ENCODE data around the gene LRTM1. TPM values are rescaled to one million over a fixed set of nuclear protein-coding genes. Genes with fewer than 3 reads are reported as not detected.

LRTM1 gene
- polyA plus RNA-seq, 2 of the 4 experiments (the other 2 are of a cell fraction), result not detected

DNA sequence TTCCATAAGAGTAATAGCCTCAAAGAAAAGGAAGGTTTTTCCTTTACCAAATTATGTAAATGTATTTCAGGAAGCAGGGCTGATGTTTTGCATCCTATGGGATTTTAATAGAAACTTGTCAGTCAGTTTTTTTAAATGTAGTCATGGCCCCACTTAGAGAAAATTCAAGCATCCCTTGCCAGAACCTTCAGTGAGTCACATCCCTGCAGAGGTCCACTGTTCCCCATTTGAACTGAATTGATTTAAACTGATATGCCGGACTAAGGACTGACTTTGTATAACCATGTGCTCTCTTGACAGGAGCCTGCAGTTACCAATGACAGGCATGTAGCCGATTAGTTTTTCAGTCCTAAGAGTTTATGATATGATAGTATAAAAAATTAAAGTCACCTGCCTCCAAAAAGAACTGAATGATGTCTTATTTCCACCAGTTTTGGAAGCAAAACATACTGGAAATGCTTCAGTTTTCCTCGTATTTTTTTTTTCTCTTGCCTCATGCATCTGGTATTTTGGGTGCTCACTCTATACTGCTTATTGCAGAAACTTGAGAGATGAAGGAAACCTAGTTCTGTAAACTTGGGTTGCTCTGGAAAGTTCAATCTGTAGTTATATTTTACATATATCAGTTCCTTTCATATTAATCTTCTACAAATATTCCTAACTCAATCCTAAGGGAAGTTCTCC is 30.7 kb downstream of the LRTM1 start:
- no peak overlapping the region for H3K4me3 ChIP-seq
- no peak for TF ChIP-seq ZFP36 (IDR thresholded peaks at IDR 0.05; ENCODE audit: borderline replicate concordance, partially characterized antibody)
- no peak for TF ChIP-seq CEBPB (IDR thresholded peaks at IDR 0.05)
- TF ChIP-seq, protein P1, sequence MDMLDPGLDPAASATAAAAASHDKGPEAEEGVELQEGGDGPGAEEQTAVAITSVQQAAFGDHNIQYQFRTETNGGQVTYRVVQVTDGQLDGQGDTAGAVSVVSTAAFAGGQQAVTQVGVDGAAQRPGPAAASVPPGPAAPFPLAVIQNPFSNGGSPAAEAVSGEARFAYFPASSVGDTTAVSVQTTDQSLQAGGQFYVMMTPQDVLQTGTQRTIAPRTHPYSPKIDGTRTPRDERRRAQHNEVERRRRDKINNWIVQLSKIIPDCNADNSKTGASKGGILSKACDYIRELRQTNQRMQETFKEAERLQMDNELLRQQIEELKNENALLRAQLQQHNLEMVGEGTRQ (IDR thresholded peaks at IDR 0.05), result no peak
- no peak for TF ChIP-seq EP300 (IDR thresholded peaks at IDR 0.05)
- TF ChIP-seq, protein P2, sequence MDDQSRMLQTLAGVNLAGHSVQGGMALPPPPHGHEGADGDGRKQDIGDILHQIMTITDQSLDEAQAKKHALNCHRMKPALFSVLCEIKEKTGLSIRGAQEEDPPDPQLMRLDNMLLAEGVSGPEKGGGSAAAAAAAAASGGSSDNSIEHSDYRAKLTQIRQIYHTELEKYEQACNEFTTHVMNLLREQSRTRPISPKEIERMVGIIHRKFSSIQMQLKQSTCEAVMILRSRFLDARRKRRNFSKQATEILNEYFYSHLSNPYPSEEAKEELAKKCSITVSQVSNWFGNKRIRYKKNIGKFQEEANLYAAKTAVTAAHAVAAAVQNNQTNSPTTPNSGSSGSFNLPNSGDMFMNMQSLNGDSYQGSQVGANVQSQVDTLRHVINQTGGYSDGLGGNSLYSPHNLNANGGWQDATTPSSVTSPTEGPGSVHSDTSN (IDR thresholded peaks at IDR 0.05), result no peak
- TF ChIP-seq BHLHE40 (IDR thresholded peaks at IDR 0.05; ENCODE audit: low read depth, low read length), result no peak
- no peak for TF ChIP-seq HOXB13 (CRISPR knock-in tag; IDR thresholded peaks at IDR 0.05; ENCODE audit: low read depth)
- no peak for TF ChIP-seq RAD21 (conservative IDR thresholded peaks at IDR 0.05 in 1 of 2, IDR thresholded peaks at IDR 0.05 in 1 of 2)
- TF ChIP-seq, protein P3, sequence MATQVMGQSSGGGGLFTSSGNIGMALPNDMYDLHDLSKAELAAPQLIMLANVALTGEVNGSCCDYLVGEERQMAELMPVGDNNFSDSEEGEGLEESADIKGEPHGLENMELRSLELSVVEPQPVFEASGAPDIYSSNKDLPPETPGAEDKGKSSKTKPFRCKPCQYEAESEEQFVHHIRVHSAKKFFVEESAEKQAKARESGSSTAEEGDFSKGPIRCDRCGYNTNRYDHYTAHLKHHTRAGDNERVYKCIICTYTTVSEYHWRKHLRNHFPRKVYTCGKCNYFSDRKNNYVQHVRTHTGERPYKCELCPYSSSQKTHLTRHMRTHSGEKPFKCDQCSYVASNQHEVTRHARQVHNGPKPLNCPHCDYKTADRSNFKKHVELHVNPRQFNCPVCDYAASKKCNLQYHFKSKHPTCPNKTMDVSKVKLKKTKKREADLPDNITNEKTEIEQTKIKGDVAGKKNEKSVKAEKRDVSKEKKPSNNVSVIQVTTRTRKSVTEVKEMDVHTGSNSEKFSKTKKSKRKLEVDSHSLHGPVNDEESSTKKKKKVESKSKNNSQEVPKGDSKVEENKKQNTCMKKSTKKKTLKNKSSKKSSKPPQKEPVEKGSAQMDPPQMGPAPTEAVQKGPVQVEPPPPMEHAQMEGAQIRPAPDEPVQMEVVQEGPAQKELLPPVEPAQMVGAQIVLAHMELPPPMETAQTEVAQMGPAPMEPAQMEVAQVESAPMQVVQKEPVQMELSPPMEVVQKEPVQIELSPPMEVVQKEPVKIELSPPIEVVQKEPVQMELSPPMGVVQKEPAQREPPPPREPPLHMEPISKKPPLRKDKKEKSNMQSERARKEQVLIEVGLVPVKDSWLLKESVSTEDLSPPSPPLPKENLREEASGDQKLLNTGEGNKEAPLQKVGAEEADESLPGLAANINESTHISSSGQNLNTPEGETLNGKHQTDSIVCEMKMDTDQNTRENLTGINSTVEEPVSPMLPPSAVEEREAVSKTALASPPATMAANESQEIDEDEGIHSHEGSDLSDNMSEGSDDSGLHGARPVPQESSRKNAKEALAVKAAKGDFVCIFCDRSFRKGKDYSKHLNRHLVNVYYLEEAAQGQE (IDR thresholded peaks at IDR 0.05), result no peak
- no peak for TF ChIP-seq HOXB5 (CRISPR knock-in tag; IDR thresholded peaks at IDR 0.05)
- no peak overlapping the region for H3K27ac ChIP-seq
- WGBS (ENCODE audit: missing lambda C conversion rate), result 34% methylated on average over 3 of the region's 3 CpGs
- FAIRE-seq, result no peak
- peaks cover 6% of the 10 kb centered on the region for H3K4me1 ChIP-seq
- ChIA-PET CTCF (interaction anchor here (1.2 kb wide), 1 partner anchor 44 kb away, joined by 4 read pairs; no protein-coding TSS in a partner anchor), POLR2A (no interaction called here)
- DNase-seq (ENCODE audit: low read depth in 1 of 2, low spot score in 1 of 2), result no peak
- no peak for ATAC-seq
- no peaks in the 10 kb centered on the region for H3K9me3 ChIP-seq
- no peak overlapping the region for H3K4me2 ChIP-seq

DNA sequence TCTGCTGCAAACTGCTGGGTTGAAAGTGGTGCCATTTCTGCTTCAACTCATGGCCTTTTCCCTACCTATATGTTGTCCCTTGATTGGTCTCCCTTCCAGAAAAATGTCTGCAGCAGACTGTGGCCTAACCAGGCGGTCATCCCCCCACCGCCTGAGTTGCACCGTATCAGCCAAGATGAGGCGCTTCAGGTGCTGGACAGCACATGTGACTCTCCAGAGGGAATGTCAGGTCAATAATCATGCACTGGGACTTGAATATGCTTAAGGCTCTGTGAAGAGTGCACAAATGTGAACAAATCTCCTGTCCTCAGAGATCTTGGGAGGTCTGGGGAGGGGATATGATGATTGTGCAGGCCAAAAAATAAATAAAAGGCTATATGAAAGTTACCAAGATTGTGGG is 32.2 kb downstream of the LRTM1 start:
- DNase-seq (ENCODE audit: low read depth in 1 of 2, low spot score in 1 of 2) (no peak), FAIRE-seq (no peak), ATAC-seq (no peak)
- POLR2A ChIA-PET, result no interaction called here
- Histone ChIP-seq H3K4me3 (no peak overlapping the region), H3K4me1 (peaks cover 19% of the 10 kb centered on the region), H3K4me2 (no peak overlapping the region), H3K27ac (no peak overlapping the region; a peak in 1 of 6 replicates), H3K9me3 (no peaks in the 10 kb centered on the region)
- CTCF ChIA-PET, result no interaction called here
- TF ChIP-seq TFCP2L1 (CRISPR knock-in tag; IDR thresholded peaks at IDR 0.05) (no peak), HDAC2 (IDR thresholded peaks at IDR 0.05) (no peak), ZFP36 (IDR thresholded peaks at IDR 0.05; ENCODE audit: borderline replicate concordance, partially characterized antibody) (no peak), EHF (CRISPR knock-in tag; IDR thresholded peaks at IDR 0.05) (no peak), NPAS2 (CRISPR knock-in tag; IDR thresholded peaks at IDR 0.05; ENCODE audit: borderline replicate concordance) (no peak), TP53 (CRISPR knock-in tag; IDR thresholded peaks at IDR 0.05) (no peak), EP300 (IDR thresholded peaks at IDR 0.05) (no peak), MAZ (IDR thresholded peaks at IDR 0.05; ENCODE audit: borderline replicate concordance, low read depth, low read length) (no peak), ESRRA (IDR thresholded peaks at IDR 0.05; ENCODE audit: borderline replicate concordance, low read length) (no peak), RAD21 (conservative IDR thresholded peaks at IDR 0.05 in 1 of 2, IDR thresholded peaks at IDR 0.05 in 1 of 2) (no peak), RARB (CRISPR knock-in tag; IDR thresholded peaks at IDR 0.05) (no peak), POLR2A (IDR thresholded peaks at IDR 0.05; ENCODE audit: low read length) (no peak), NFE2L2 (conservative IDR thresholded peaks at IDR 0.05; ENCODE audit: low read length) (no peak), FOXS1 (CRISPR knock-in tag; IDR thresholded peaks at IDR 0.05) (no peak), POLR2AphosphoS2 (conservative IDR thresholded peaks at IDR 0.05; ENCODE audit: low read length) (no peak)
- TF ChIP-seq, protein P4, sequence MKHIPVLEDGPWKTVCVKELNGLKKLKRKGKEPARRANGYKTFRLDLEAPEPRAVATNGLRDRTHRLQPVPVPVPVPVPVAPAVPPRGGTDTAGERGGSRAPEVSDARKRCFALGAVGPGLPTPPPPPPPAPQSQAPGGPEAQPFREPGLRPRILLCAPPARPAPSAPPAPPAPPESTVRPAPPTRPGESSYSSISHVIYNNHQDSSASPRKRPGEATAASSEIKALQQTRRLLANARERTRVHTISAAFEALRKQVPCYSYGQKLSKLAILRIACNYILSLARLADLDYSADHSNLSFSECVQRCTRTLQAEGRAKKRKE (CRISPR knock-in tag; IDR thresholded peaks at IDR 0.05; ENCODE audit: low read depth), result no peak
- TF ChIP-seq, protein P5, sequence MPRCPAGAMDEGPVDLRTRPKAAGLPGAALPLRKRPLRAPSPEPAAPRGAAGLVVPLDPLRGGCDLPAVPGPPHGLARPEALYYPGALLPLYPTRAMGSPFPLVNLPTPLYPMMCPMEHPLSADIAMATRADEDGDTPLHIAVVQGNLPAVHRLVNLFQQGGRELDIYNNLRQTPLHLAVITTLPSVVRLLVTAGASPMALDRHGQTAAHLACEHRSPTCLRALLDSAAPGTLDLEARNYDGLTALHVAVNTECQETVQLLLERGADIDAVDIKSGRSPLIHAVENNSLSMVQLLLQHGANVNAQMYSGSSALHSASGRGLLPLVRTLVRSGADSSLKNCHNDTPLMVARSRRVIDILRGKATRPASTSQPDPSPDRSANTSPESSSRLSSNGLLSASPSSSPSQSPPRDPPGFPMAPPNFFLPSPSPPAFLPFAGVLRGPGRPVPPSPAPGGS (IDR thresholded peaks at IDR 0.05), result no peak
- TF ChIP-seq, protein P6, sequence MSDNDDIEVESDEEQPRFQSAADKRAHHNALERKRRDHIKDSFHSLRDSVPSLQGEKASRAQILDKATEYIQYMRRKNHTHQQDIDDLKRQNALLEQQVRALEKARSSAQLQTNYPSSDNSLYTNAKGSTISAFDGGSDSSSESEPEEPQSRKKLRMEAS (IDR thresholded peaks at IDR 0.05), result no peak
- TF ChIP-seq, protein P7, sequence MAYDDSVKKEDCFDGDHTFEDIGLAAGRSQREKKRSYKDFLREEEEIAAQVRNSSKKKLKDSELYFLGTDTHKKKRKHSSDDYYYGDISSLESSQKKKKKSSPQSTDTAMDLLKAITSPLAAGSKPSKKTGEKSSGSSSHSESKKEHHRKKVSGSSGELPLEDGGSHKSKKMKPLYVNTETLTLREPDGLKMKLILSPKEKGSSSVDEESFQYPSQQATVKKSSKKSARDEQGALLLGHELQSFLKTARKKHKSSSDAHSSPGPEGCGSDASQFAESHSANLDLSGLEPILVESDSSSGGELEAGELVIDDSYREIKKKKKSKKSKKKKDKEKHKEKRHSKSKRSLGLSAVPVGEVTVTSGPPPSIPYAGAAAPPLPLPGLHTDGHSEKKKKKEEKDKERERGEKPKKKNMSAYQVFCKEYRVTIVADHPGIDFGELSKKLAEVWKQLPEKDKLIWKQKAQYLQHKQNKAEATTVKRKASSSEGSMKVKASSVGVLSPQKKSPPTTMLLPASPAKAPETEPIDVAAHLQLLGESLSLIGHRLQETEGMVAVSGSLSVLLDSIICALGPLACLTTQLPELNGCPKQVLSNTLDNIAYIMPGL (CRISPR knock-in tag; IDR thresholded peaks at IDR 0.05; ENCODE audit: borderline replicate concordance), result no peak
- 86% methylated on average over 4 of the region's 4 CpGs for WGBS (ENCODE audit: missing lambda C conversion rate)

Data from A549 (cell line).